Right lobe of liver (tissue), 4 donors: ENCODE measurements around the gene DNAI7.

Experiments
- POLR2A ChIP-seq: fragments of 450-650 bp; IDR thresholded peaks from one replicate; pipeline ENCODE4 v1.6.1; 2017; ENCODE audit warnings: antibody characterized with exemption, mild to moderate bottlenecking
- TF ChIP-seq, protein P1 (sequence below), 4 donors: fragments of 200-600 bp in 3 of 4; fragments of 450-650 bp in 1 of 4; IDR thresholded peaks; one replicate each; pipeline versions ENCODE4 v1.5.1 to v1.8.0; 2016 to 2022; ENCODE audit warnings: antibody characterized with exemption in 4 of 4, mild to moderate bottlenecking in 2 of 4
- donor health status: DM: no; HTN: no; CAD: no.
- donor health status: DM: no; HTN: no; CAD: no.
- donor health status: DM: no; HTN: yes; CAD: no.

DNA sequence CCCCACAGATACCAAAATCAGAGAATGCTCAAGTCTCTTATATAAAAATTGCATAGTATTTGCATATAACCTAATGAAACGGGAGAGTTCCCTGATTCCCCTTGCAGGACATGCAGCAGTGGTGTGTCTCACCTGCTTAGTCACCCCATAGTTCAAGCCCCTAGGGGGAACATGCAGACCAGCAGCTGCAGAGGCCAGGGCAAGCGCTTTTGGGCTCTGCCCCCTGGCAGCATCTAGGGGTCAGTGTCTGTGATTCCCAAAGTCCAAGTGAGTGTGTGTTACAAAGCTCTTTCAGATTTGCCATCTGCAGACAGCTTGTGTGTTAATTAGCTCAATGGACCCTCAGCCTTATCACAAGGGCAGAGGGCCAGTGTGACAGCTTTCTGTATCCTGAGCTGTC is 110.1 kb downstream of the DNAI7 start:
- TF ChIP-seq, protein P1, sequence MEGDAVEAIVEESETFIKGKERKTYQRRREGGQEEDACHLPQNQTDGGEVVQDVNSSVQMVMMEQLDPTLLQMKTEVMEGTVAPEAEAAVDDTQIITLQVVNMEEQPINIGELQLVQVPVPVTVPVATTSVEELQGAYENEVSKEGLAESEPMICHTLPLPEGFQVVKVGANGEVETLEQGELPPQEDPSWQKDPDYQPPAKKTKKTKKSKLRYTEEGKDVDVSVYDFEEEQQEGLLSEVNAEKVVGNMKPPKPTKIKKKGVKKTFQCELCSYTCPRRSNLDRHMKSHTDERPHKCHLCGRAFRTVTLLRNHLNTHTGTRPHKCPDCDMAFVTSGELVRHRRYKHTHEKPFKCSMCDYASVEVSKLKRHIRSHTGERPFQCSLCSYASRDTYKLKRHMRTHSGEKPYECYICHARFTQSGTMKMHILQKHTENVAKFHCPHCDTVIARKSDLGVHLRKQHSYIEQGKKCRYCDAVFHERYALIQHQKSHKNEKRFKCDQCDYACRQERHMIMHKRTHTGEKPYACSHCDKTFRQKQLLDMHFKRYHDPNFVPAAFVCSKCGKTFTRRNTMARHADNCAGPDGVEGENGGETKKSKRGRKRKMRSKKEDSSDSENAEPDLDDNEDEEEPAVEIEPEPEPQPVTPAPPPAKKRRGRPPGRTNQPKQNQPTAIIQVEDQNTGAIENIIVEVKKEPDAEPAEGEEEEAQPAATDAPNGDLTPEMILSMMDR (IDR thresholded peaks at IDR 0.05), result no peak
- TF ChIP-seq POLR2A, result no peak
